Liver (tissue), 9 donors: ENCODE data around the gene ZMAT2. TPM values are rescaled to one million over a fixed set of nuclear protein-coding genes. Genes with fewer than 3 reads are reported as not detected.
"Not testable (repeated sequence)": the region's sequence is repeated elsewhere in the genome, so short reads cannot be mapped to it uniquely, and the experiment has no call there.

Source experiments
- DNase-seq: peaks from one replicate; pipeline ENCODE4 v3.0.0-alpha.2; 2017; ENCODE audit warnings: low spot score
- H3K27ac ChIP-seq, 2 donors: one replicate each; pipeline ENCODE4 v1.7.0; 2013; ENCODE audit warnings: inconsistent platforms in 2 of 2, low read length in 2 of 2, control low read depth in 1 of 2, low read depth in 1 of 2, mild to moderate bottlenecking in 1 of 2
- H3K27me3 ChIP-seq, 4 donors: one replicate each; pipeline versions ENCODE4 v1.6.1 to v1.7.0; 2013; ENCODE audit warnings: low read length in 3 of 4, inconsistent platforms in 1 of 4, mild to moderate bottlenecking in 1 of 4, moderate library complexity in 1 of 4; ENCODE audit not compliant: control insufficient read depth in 4 of 4, insufficient read depth in 4 of 4
- H3K36me3 ChIP-seq, 4 donors: one replicate each; pipeline versions ENCODE4 v1.6.1 to v1.7.0; 2013; ENCODE audit warnings: low read length in 3 of 4, mild to moderate bottlenecking in 3 of 4, low read depth in 1 of 4, moderate library complexity in 1 of 4; ENCODE audit not compliant: control insufficient read depth in 4 of 4, insufficient read depth in 3 of 4
- H3K4me1 ChIP-seq, 4 donors: one replicate each; pipeline versions ENCODE4 v1.6.1 to v1.7.0; 2013; ENCODE audit warnings: low read length in 3 of 4, mild to moderate bottlenecking in 3 of 4, moderate library complexity in 1 of 4; ENCODE audit not compliant: control insufficient read depth in 4 of 4, insufficient read depth in 4 of 4
- H3K4me3 ChIP-seq, 3 donors: one replicate each; pipeline versions ENCODE4 v1.6.1 to v1.7.0; 2013; ENCODE audit warnings: low read length in 3 of 3, control low read depth in 1 of 3, low read depth in 1 of 3, mild to moderate bottlenecking in 1 of 3
- H3K9ac ChIP-seq, 2 donors: one replicate each; pipeline ENCODE4 v1.7.0; 2013; ENCODE audit warnings: low read length in 2 of 2, mild to moderate bottlenecking in 2 of 2, moderate library complexity in 2 of 2, control low read depth in 1 of 2, low read depth in 1 of 2
- H3K9me3 ChIP-seq, 4 donors: one replicate each; pipeline versions ENCODE4 v1.6.1 to v1.7.0; 2013; ENCODE audit warnings: low read length in 3 of 4; ENCODE audit not compliant: control insufficient read depth in 4 of 4
- FOXA1 ChIP-seq: IDR thresholded peaks from 2 replicates; pipeline ENCODE4 v1.6.1; 2016; ENCODE audit warnings: antibody characterized with exemption
- FOXA2 ChIP-seq: IDR thresholded peaks from 2 replicates; pipeline ENCODE4 v1.6.1; 2016; ENCODE audit warnings: antibody characterized with exemption
- GABPA ChIP-seq, 2 donors: IDR thresholded peaks in 1 of 2; conservative IDR thresholded peaks in 1 of 2; 2 replicates each; pipeline ENCODE4 v1.6.1; 2016; ENCODE audit warnings: antibody characterized with exemption in 2 of 2, mild to moderate bottlenecking in 1 of 2, moderate library complexity in 1 of 2
- HNF4A ChIP-seq, 2 donors: conservative IDR thresholded peaks; 2 replicates each; pipeline ENCODE4 v1.6.1; 2016; ENCODE audit warnings: antibody characterized with exemption in 2 of 2, mild to moderate bottlenecking in 2 of 2
- HNF4G ChIP-seq: IDR thresholded peaks from 2 replicates; pipeline ENCODE4 v1.6.1; 2016; ENCODE audit warnings: antibody characterized with exemption
- JUND ChIP-seq, 2 donors: IDR thresholded peaks; 2 replicates each; pipeline ENCODE4 v1.6.1; 2016; ENCODE audit warnings: antibody characterized with exemption in 2 of 2
- NR2F2 ChIP-seq: IDR thresholded peaks from 2 replicates; pipeline ENCODE4 v1.6.1; 2016; ENCODE audit warnings: antibody characterized with exemption
- RAD21 ChIP-seq, 2 donors: IDR thresholded peaks; 2 replicates each; pipeline ENCODE4 v1.6.1; 2016; ENCODE audit warnings: antibody characterized with exemption in 2 of 2, mild to moderate bottlenecking in 2 of 2
- SP1 ChIP-seq: IDR thresholded peaks from 2 replicates; pipeline ENCODE4 v1.6.1; 2018; ENCODE audit warnings: antibody characterized with exemption, mild to moderate bottlenecking
- YY1 ChIP-seq: IDR thresholded peaks from 2 replicates; pipeline ENCODE4 v1.6.1; 2016; ENCODE audit warnings: antibody characterized with exemption, mild to moderate bottlenecking
- WGBS: extraction: QIAGEN DNeasy Blood & Tissue Kit; methylation state at CpG from one replicate; pipeline ENCODE4 v1.1.7; 2013; 5-methylcytosine and 5-hydroxymethylcytosine counted together
- polyA plus RNA-seq, 2 donors: library from polyadenylated mRNA; stranded (reverse) in 1 of 2; unstranded in 1 of 2; fragments of 200-250 nt in 1 of 2; fragments of >200 nt in 1 of 2; fragmentation: Nextera tagmentation in 1 of 2; extraction: Ambion mirVana in 1 of 2; gene quantifications; one replicate each; pipeline versions ENCODE4 v1.2.1 to v1.2.3, GENCODE V29; 2013 to 2015
- total RNA-seq, 2 donors: library from RNA; depleted of rRNA; stranded (reverse); fragments of >200 nt; gene quantifications; one replicate each; pipeline ENCODE4 v1.2.3, GENCODE V29; 2014
- TF ChIP-seq, protein P1 (sequence below): IDR thresholded peaks from 2 replicates; pipeline ENCODE4 v1.6.1; 2016; ENCODE audit warnings: antibody characterized with exemption
- TF ChIP-seq, protein P2 (sequence below): IDR thresholded peaks from 2 replicates; pipeline ENCODE4 v1.6.1; 2016; ENCODE audit warnings: antibody characterized with exemption
- TF ChIP-seq, protein P3 (sequence below): IDR thresholded peaks from 2 replicates; pipeline ENCODE4 v1.6.1; 2016; ENCODE audit warnings: antibody characterized with exemption, mild to moderate bottlenecking
- donor health status: healthy.
- donor health status: healthy.
- donor health status: healthy.
- donor health status: healthy.
- donor health status: healthy.

The ZMAT2 gene
- total and polyA plus RNA-seq, 4 donors = 14.5 to 34.3 (median 22.0) TPM

DNA sequence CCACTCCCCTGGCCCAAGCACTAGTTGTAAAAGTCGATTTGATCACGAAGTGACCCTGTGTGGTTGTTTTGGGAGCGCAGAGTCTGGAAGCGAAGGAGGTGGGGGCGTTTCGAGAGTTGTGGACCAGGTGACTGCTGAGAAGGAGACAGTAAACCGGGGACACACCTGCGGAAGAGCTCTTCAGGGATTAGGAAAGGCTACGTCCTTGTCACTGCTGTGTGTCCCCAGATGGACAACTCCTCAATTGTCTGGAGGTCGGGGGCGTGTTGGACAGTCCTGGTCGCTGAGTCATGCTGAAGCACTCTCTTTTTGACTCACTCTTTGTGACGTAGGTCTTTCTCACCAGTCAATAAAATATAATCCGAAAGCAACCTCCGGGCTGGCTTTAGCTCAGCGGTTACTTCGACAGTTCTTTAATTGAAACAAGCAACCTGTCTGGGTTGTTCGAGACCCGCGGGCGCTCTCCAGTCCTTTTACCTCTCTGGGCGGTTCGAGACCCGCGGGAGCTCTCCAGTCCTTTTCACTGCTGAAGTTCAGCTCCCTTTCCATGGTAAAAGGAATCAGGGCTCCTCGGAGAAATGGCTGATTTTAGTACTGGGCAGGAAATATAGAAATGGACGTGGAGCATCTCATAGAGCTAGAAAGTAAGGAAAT, 10.8 kb downstream of the ZMAT2 start (continued):
- no peak for TF ChIP-seq FOXA2
- TF ChIP-seq, protein P1, sequence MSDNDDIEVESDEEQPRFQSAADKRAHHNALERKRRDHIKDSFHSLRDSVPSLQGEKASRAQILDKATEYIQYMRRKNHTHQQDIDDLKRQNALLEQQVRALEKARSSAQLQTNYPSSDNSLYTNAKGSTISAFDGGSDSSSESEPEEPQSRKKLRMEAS = peak; percentile 37
- TF ChIP-seq RAD21 (IDR thresholded peaks at IDR 0.05) = peak in 1 of 2 donors; percentile 46
- TF ChIP-seq FOXA1 = no peak
- TF ChIP-seq NR2F2 = peak; percentile 27
- TF ChIP-seq YY1 = peak; percentile 84
- peak; percentile 15 to 36 for TF ChIP-seq HNF4A (conservative IDR thresholded peaks at IDR 0.05)
- TF ChIP-seq, protein P2, sequence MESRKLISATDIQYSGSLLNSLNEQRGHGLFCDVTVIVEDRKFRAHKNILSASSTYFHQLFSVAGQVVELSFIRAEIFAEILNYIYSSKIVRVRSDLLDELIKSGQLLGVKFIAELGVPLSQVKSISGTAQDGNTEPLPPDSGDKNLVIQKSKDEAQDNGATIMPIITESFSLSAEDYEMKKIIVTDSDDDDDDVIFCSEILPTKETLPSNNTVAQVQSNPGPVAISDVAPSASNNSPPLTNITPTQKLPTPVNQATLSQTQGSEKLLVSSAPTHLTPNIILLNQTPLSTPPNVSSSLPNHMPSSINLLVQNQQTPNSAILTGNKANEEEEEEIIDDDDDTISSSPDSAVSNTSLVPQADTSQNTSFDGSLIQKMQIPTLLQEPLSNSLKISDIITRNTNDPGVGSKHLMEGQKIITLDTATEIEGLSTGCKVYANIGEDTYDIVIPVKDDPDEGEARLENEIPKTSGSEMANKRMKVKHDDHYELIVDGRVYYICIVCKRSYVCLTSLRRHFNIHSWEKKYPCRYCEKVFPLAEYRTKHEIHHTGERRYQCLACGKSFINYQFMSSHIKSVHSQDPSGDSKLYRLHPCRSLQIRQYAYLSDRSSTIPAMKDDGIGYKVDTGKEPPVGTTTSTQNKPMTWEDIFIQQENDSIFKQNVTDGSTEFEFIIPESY = no peak

DNA sequence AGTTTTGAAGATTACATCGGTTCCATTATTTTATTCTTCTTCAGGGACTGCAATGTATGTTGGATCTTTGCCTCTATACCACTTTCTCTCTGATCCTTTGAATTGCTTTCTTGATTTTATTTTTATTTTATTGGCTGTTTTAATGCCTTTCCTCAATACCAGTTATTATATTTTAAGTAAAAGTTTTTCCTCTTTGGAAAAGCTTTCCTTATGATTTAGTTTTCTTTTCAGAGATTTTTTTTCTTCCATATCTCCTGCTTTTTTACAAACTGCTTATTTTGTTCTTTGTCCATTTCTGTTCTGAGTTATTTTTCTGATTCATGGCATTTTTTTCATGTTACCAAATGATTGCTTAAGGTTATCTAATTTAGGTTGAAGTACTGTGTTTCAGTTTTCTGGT, 11.5 kb downstream of the ZMAT2 start:
- WGBS = 93% methylated on average over 1 of the region's 1 CpG
- Histone ChIP-seq H3K36me3 (peaks cover 0 to 2% (median 0%) of the 10 kb centered on the region in 4 donors), H3K27me3 (no peaks in the 10 kb centered on the region), H3K9me3 (no peaks in the 10 kb centered on the region), H3K4me1 (peaks cover 0 to 5% (median 2%) of the 10 kb centered on the region in 4 donors), H3K9ac (peak overlapping the region in 1 of 2 donors; percentile 74), H3K4me3 (no peak overlapping the region), H3K27ac (no peak overlapping the region)
- TF ChIP-seq HNF4A (conservative IDR thresholded peaks at IDR 0.05) (no peak), JUND (IDR thresholded peaks at IDR 0.05) (no peak), YY1 (no peak), FOXA2 (no peak)
- DNase-seq = no peak

DNA sequence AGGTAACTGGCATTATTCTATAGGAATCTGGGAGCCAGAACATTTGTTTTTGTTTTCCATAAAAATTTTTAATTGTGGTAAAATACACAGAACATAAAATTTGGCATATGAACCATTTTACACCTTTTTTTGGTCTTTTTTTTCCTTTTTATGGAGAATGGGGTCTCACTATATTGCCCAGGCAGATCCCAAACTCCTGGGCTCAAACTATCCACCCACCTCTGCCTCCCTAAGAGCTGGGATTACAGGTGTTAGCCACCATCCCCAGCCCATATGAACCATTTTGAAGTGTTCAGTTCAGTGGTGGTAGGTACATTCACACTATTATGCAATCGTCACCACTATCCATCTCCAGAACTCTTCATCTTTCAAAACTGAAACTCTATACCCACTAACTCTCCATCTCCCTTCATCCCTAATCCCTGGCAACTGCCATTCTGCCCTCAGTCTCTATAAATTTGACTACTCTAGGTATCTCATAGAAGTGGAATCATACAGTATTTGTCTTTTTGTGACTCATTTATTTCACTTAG, 13.4 kb downstream of the ZMAT2 start:
- Histone ChIP-seq H3K27ac (no peak overlapping the region), H3K9ac (no peak overlapping the region), H3K4me1 (peaks cover 0 to 5% (median 2%) of the 10 kb centered on the region in 4 donors), H3K27me3 (no peaks in the 10 kb centered on the region), H3K4me3 (no peak overlapping the region), H3K36me3 (no peaks in the 10 kb centered on the region), H3K9me3 (no peaks in the 10 kb centered on the region)
- 84% methylated on average over 1 of the region's 1 CpG for WGBS
- no peak for TF ChIP-seq NR2F2
- no peak for TF ChIP-seq HNF4G
- TF ChIP-seq, protein P1 = no peak
- TF ChIP-seq JUND (IDR thresholded peaks at IDR 0.05) = no peak
- TF ChIP-seq, protein P3, sequence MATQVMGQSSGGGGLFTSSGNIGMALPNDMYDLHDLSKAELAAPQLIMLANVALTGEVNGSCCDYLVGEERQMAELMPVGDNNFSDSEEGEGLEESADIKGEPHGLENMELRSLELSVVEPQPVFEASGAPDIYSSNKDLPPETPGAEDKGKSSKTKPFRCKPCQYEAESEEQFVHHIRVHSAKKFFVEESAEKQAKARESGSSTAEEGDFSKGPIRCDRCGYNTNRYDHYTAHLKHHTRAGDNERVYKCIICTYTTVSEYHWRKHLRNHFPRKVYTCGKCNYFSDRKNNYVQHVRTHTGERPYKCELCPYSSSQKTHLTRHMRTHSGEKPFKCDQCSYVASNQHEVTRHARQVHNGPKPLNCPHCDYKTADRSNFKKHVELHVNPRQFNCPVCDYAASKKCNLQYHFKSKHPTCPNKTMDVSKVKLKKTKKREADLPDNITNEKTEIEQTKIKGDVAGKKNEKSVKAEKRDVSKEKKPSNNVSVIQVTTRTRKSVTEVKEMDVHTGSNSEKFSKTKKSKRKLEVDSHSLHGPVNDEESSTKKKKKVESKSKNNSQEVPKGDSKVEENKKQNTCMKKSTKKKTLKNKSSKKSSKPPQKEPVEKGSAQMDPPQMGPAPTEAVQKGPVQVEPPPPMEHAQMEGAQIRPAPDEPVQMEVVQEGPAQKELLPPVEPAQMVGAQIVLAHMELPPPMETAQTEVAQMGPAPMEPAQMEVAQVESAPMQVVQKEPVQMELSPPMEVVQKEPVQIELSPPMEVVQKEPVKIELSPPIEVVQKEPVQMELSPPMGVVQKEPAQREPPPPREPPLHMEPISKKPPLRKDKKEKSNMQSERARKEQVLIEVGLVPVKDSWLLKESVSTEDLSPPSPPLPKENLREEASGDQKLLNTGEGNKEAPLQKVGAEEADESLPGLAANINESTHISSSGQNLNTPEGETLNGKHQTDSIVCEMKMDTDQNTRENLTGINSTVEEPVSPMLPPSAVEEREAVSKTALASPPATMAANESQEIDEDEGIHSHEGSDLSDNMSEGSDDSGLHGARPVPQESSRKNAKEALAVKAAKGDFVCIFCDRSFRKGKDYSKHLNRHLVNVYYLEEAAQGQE = no peak
- TF ChIP-seq SP1 = no peak
- TF ChIP-seq GABPA (IDR thresholded peaks at IDR 0.05 in 1 of 2, conservative IDR thresholded peaks at IDR 0.05 in 1 of 2) = no peak
- TF ChIP-seq HNF4A (conservative IDR thresholded peaks at IDR 0.05) = no peak
- TF ChIP-seq RAD21 (IDR thresholded peaks at IDR 0.05) = no peak
- no peak for DNase-seq

DNA sequence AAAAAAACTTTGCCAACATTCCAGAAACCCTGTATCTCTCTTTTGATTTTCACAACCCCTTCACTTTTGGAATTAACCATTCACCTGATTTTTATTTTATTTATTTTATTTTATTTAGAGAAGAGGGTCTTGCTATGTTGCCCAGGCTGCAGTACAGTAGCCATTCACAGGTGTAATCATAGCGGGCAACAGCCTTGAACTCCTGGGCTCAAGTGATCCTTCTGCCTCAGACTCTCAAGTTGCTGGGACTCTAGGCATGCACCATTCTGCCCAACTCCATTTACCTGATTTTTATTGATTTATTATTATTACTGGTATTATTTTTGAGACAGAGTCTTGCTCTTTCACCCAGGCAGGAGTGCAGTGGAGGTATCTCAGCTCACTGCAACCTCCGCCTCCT, 16.0 kb downstream of the ZMAT2 start:
- not testable (repeated sequence) for H3K9ac ChIP-seq, H3K36me3 ChIP-seq, H3K4me1 ChIP-seq, DNase-seq, H3K9me3 ChIP-seq, H3K27me3 ChIP-seq, H3K4me3 ChIP-seq, H3K27ac ChIP-seq
- WGBS = 90% methylated on average over 2 of the region's 2 CpGs
